GM12873 (cell line): ENCODE measurements around the gene NHS.

Experiments
- TF ChIP-seq, protein P1 (sequence below): IDR thresholded peaks from 2 replicates; pipeline ENCODE4 v1.5.1; 2012; ENCODE audit warnings: low read depth, mild to moderate bottlenecking, moderate library complexity, low read length, control low read depth; ENCODE audit not compliant: insufficient read depth; ENCODE audit errors: missing control alignments

NHS gene

DNA sequence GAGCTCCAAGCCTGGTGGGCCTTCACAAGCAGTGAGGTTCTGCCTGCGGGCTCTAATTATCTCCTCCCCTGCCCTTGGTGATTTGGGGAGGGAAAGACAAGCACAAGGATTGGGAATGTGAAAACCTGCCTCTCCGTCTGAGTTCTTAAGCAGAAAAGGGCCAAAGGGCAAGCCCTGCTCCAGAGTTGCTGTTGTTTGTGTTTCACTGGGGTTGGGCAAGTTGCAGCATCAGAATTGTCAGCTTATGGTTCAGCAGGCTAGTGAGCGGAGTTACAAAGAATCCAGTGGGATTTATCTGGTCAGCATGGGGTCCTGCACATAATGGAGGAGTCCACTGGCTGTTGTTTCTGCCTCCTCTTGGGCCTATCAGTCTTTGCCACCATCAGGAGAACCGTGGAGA lies 60.5 kb downstream of the NHS start:
- TF ChIP-seq, protein P1, sequence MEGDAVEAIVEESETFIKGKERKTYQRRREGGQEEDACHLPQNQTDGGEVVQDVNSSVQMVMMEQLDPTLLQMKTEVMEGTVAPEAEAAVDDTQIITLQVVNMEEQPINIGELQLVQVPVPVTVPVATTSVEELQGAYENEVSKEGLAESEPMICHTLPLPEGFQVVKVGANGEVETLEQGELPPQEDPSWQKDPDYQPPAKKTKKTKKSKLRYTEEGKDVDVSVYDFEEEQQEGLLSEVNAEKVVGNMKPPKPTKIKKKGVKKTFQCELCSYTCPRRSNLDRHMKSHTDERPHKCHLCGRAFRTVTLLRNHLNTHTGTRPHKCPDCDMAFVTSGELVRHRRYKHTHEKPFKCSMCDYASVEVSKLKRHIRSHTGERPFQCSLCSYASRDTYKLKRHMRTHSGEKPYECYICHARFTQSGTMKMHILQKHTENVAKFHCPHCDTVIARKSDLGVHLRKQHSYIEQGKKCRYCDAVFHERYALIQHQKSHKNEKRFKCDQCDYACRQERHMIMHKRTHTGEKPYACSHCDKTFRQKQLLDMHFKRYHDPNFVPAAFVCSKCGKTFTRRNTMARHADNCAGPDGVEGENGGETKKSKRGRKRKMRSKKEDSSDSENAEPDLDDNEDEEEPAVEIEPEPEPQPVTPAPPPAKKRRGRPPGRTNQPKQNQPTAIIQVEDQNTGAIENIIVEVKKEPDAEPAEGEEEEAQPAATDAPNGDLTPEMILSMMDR = no peak

DNA sequence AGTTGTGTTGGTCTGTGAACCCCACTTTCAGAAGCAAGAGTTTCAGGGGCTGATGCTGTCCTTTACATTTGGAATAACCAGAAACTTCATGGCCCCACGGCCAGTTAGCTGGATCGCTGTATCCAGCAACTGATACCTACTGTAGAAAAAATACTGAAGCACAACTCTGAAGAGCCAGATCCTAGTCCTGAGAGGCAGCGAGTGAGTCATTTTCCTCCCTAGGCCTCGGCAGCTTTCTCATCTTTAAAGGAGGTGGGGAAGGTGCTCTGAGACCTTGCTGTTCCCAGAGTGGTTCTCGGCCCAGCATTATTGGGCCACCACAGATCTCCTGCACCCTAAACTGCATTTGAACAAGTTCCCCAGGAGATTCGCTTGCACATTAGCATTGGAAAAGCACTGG lies 63.2 kb downstream of the NHS start:
- TF ChIP-seq, protein P1 = no peak

GRCh38 chrX:17440258-17440657 lies 65.3 kb downstream of the NHS start:
- TF ChIP-seq, protein P1 = no peak

GRCh38 chrX:17440836-17441235 lies 65.8 kb downstream of the NHS start:
- TF ChIP-seq, protein P1 = no peak

GRCh38 chrX:17441965-17442364 lies 67.0 kb downstream of the NHS start:
- TF ChIP-seq, protein P1 = no peak

- TF ChIP-seq, protein P1 = no peak
These were observed 67.9 kb downstream of the NHS start for GRCh38 chrX:17442898-17443297.

DNA sequence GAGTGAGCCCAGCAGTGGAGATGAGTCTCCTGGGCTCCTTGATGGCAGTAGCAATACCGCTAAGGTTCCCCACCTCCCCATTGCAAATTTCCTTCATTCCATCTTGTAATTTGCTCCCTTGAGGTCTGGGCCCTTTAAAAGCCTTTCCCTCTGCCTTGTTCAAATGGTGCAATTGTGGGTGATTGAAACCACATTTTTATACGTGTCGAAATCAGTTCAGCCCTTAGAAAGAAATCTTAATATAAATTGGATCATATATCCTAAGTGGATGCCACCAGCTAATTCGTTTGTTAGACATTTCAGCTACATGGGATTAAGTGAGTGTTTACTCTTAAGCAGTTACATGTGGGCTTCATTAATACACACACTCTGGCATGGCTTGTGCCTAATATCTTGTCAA lies 68.6 kb downstream of the NHS start:
- TF ChIP-seq, protein P1 = no peak
